ENCODE measurements around the gene CCDC93.
"Not testable (repeated sequence)": the region's sequence is repeated elsewhere in the genome, so short reads cannot be mapped to it uniquely, and the experiment has no call there.

CCDC93 gene

GRCh38 chr2:117953231-117953630 is 60.6 kb downstream of the CCDC93 start:
- no peak for DNase-seq (ENCODE audit: low read depth in 2 of 2)

- DNase-seq (ENCODE audit: low read depth in 2 of 2), result no peak
Measured at GRCh38 chr2:117952701-117953100, 61.2 kb downstream of the CCDC93 start.

GRCh38 chr2:117952228-117952627 is 61.6 kb downstream of the CCDC93 start:
- no peak for DNase-seq (ENCODE audit: low read depth in 2 of 2)

- no peak for DNase-seq (ENCODE audit: low read depth in 2 of 2)
Measured at GRCh38 chr2:117949806-117950205, 64.1 kb downstream of the CCDC93 start.

- DNase-seq (ENCODE audit: low read depth in 2 of 2), result no peak
Measured at GRCh38 chr2:117948615-117949014, 65.3 kb downstream of the CCDC93 start.

GRCh38 chr2:117945296-117945695 is 68.6 kb downstream of the CCDC93 start:
- DNase-seq (ENCODE audit: low read depth in 2 of 2), result no peak

GRCh38 chr2:117944816-117945215 is 69.1 kb downstream of the CCDC93 start:
- no peak for DNase-seq (ENCODE audit: low read depth in 2 of 2)

- DNase-seq (ENCODE audit: low read depth in 2 of 2), result no peak
Measured at GRCh38 chr2:117943013-117943672, 70.7 kb downstream of the CCDC93 start.

GRCh38 chr2:117942551-117942950 is 71.3 kb downstream of the CCDC93 start:
- no peak for DNase-seq (ENCODE audit: low read depth in 2 of 2)

- DNase-seq (ENCODE audit: low read depth in 2 of 2), result no peak
Measured at GRCh38 chr2:117941693-117942092, 72.2 kb downstream of the CCDC93 start.

GRCh38 chr2:117940436-117940835 is 73.4 kb downstream of the CCDC93 start:
- DNase-seq (ENCODE audit: low read depth in 2 of 2), result no peak

GRCh38 chr2:117938611-117939010 is 75.3 kb downstream of the CCDC93 start:
- DNase-seq (ENCODE audit: low read depth in 2 of 2), result no peak

- DNase-seq (ENCODE audit: low read depth in 2 of 2), result no peak
Measured at GRCh38 chr2:117936871-117937428, 76.9 kb downstream of the CCDC93 start.

GRCh38 chr2:117935954-117936353 is 77.9 kb downstream of the CCDC93 start:
- no peak for DNase-seq (ENCODE audit: low read depth in 2 of 2)

GRCh38 chr2:117935456-117935855 is 78.4 kb downstream of the CCDC93 start:
- no peak for DNase-seq (ENCODE audit: low read depth in 2 of 2)

- DNase-seq (ENCODE audit: low read depth in 2 of 2), result no peak
Measured at GRCh38 chr2:117933884-117934354, 80.0 kb downstream of the CCDC93 start.

GRCh38 chr2:117931978-117932377 is 81.9 kb downstream of the CCDC93 start:
- no peak for DNase-seq (ENCODE audit: low read depth in 2 of 2)

GRCh38 chr2:117931266-117931665 is 82.6 kb downstream of the CCDC93 start:
- DNase-seq (ENCODE audit: low read depth in 2 of 2), result no peak

GRCh38 chr2:117930775-117931174 is 83.1 kb downstream of the CCDC93 start:
- no peak for DNase-seq (ENCODE audit: low read depth in 2 of 2)

GRCh38 chr2:117923471-117923870 is 90.4 kb downstream of the CCDC93 start:
- not testable (repeated sequence) for DNase-seq (ENCODE audit: low read depth in 2 of 2)

- no peak for DNase-seq (ENCODE audit: low read depth in 2 of 2)
Measured at GRCh38 chr2:117921520-117921919, 92.3 kb downstream of the CCDC93 start.

- DNase-seq (ENCODE audit: low read depth in 2 of 2), result no peak
Measured at GRCh38 chr2:117918608-117919007, 95.3 kb downstream of the CCDC93 start.

- no peak for DNase-seq (ENCODE audit: low read depth in 2 of 2)
Measured at GRCh38 chr2:117917223-117917917, 96.5 kb downstream of the CCDC93 start.

Data from activated CD4-positive, alpha-beta T cell treated with anti-CD3 and anti-CD28 coated beads for 24 hours (primary cell).